ENCODE data around the gene APBA1.

APBA1 gene

GRCh38 chr9:69465473-69465872, 206.7 kb downstream of the APBA1 start:
- no peak for TF ChIP-seq ZNF274 (IDR thresholded peaks at IDR 0.05; ENCODE audit: low read depth, low read length)
- no peak overlapping the region for H3K4me3 ChIP-seq (ENCODE audit: low read length)

DNA sequence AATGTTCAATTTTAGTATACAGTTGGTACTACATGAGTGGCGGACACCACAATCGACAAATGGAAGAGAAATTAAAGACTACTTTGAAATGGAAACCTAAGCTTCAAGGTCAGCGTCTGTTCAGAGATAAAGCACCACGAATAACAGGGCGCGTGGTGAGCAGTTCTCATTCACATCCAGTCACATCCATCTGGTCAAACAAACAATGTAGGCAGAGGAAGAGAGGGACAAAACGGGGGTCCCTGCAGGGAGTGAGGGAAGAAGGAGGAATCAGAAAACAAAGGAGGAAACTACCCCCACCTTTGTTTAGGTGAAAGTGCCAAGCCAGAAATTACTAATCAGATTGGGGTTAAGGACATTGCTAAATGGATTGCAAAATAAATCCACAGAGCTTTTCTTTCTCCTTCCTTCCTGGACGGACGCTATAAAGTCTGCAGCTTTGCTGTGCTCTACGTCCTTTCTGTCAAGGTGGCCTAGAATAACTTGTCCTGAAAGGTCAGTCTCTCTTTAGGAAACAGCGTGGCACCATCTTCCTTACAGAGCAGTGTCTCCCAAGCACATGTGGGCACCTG, 208.6 kb downstream of the APBA1 start:
- no peak overlapping the region for H3K4me3 ChIP-seq (ENCODE audit: low read length)

GRCh38 chr9:69462394-69462793, 209.8 kb downstream of the APBA1 start:
- no peak for TF ChIP-seq ZNF274 (IDR thresholded peaks at IDR 0.05; ENCODE audit: low read depth, low read length)
- no peak overlapping the region for H3K4me3 ChIP-seq (ENCODE audit: low read length)

More for the DNA sequence above, 208.6 kb downstream of the APBA1 start:
- no peak for TF ChIP-seq ZNF274 (IDR thresholded peaks at IDR 0.05; ENCODE audit: low read depth, low read length)

DNA sequence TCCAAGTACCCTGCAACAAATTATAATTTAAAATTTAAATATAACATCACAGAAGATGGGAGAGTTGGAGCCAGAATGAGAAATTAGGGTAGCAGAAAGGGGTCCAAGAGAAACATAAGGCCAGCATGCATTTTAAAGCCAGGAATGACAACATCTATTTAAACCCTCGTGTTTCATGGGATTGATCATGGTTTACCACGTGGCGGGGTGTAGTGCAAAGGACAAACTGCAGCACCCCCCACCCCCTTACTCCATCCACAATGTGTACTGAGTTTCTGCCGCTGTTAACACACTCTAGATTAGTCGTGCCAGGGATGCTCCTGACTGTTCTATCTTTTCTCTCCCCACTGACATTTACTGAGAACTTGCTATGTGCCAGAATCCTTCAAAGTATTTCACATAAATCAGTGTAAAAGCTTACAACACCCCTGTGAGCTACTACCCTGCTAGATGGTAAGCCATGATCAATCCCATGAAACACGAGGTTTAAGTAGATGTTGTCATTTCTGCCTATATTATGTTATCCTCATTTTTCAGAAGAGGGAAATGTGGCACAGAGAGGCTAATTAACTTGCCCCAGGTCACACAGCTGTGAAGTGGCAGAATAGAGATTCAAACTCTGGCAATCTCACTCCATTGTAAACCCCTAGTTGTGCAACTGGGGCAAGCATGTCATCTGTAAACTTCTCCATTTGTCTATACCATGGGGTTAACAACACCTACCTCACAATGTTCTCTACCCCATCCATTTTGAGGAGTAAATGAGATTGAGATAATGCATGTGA, 210.9 kb downstream of the APBA1 start:
- no peak for TF ChIP-seq ZNF274 (IDR thresholded peaks at IDR 0.05; ENCODE audit: low read depth, low read length)
- no peak overlapping the region for H3K4me3 ChIP-seq (ENCODE audit: low read length)

DNA sequence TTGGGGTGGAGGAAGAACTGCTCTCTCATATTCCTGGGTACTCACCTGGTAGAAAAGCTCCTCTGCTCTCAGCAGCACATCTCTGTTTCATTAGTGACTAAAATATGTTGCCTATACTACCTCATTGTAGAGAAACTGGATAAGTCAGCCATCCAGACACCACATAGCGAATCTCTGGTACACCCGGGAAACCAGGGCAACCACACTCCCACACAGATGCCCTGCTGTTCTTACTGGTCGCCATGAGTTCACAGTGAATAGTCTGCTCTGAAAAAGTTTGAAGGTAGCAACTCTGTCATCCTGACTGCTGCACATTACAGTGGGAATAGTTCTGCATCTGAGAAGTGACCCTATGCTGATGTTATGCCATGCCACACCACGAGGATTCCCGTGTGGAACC, 212.2 kb downstream of the APBA1 start:
- no peak for TF ChIP-seq ZNF274 (IDR thresholded peaks at IDR 0.05; ENCODE audit: low read depth, low read length)
- no peak overlapping the region for H3K4me3 ChIP-seq (ENCODE audit: low read length)

DNA sequence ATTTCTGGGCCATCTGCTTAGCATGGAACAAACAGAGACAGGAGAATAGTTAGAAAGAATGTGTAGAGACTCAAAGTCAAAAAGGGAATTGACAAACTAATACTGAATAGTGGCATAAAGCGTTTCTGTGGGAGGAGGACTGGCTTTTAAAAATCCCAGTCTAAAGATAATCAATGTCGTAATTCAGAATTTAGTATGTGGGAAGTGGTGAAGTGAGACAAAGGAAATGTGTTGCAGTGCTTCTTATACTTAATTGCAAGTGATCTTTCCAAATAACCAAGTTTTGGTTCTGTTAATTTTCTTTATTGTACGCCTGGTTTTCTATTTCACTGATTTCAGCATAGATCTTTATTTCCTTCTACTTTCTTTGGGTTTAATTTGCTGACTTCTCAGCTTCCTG, 214.0 kb downstream of the APBA1 start:
- H3K4me3 ChIP-seq (ENCODE audit: low read length): no peak overlapping the region
- no peak for TF ChIP-seq ZNF274 (IDR thresholded peaks at IDR 0.05; ENCODE audit: low read depth, low read length)

DNA sequence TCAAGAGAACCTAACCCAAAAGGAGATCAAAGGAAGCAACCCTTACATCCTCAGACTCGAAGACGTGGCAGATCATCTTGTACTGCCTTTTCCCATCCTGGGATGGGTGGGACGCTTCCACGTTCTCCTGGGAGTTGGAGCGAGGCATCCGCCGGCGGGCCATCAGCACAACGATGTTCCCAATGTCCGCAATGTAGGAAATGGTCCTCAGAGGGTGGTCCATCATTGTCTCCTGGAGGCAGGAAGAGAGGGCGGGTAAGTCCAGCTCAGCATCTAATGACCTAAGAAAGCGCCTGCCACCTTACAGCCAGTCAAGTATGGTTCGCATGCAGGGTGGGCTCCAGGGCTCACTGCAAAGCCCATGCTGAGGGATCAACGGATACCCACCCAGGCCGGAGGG, 216.0 kb downstream of the APBA1 start:
- no peak overlapping the region for H3K4me3 ChIP-seq (ENCODE audit: low read length)
- TF ChIP-seq ZNF274 (IDR thresholded peaks at IDR 0.05; ENCODE audit: low read depth, low read length): no peak

GRCh38 chr9:69455311-69455710, 216.9 kb downstream of the APBA1 start:
- TF ChIP-seq ZNF274 (IDR thresholded peaks at IDR 0.05; ENCODE audit: low read depth, low read length): no peak
- H3K4me3 ChIP-seq (ENCODE audit: low read length): no peak overlapping the region

GRCh38 chr9:69454321-69454720, 217.8 kb downstream of the APBA1 start:
- no peak for TF ChIP-seq ZNF274 (IDR thresholded peaks at IDR 0.05; ENCODE audit: low read depth, low read length)
- no peak overlapping the region for H3K4me3 ChIP-seq (ENCODE audit: low read length)

DNA sequence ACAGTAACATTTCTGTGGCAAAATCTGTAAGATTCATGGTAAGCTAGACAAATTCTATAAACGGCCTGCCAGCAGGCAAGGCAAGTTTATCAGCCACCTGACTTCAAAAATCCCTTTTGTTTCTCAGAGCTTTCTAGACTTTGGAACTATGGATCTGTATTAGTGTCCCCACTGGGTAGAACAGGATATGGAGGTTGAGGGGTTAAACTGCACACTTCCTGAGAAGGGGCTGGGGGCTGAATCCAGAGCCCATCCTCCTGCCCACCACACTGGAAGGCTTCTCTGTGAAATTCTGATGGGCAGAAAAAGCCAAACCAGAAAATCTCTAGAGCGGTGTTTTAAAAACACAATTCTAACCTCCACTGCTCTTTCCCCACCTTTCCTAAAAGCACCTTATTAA, 218.4 kb downstream of the APBA1 start:
- no peak for TF ChIP-seq ZNF274 (IDR thresholded peaks at IDR 0.05; ENCODE audit: low read depth, low read length)
- no peak overlapping the region for H3K4me3 ChIP-seq (ENCODE audit: low read length)

DNA sequence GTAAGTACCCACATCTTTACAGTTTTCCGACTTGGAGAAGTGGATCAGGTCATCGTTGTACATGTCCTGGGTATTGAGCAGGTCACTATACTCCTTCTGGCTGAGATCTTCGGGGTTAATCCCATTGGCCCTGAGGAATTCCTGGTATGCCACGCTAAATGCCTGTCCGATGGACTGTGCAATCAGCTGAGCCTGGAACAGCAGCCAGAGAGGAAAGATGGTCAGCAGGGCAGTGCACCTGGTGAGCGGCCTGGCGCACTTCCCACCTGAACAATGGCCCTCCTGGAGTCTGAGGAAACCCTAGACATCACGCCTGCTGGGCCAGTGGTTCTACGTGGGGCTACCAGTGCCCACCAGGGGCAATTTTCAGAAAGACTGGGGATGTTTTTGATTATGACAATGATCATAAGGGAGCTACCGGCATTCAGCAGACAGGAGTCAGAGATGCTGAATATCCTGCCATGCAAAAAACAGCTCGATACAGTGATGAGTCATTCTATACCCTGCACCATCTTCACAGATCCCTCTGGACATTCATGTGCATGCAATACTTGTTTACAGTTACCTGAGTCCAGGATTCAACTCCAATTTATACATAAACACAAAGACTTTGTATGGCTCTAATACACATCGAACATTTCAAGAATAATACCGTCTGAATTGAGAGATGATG, 219.9 kb downstream of the APBA1 start:
- no peak for TF ChIP-seq ZNF274 (IDR thresholded peaks at IDR 0.05; ENCODE audit: low read depth, low read length)
- no peak overlapping the region for H3K4me3 ChIP-seq (ENCODE audit: low read length)

DNA sequence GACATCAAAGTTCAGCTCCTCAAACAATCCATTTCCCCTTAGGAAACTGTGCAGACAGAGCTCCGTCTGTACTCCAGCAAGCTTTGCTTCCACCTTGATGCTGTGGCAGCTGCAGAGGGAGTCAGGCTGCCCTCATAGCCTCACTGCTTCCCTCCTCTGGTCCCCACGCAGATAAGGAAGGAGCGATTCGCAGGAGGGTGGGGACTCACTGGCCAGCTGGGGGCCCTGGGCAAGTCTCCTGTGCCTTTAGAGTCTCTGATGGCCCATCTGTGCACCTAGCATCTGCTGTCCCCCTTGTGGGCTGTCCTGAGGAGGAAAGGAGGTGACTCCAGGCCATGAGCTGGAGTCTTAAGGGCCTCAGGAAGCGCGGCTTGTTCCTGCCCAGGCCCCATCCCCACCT, 225.7 kb downstream of the APBA1 start:
- no peak for TF ChIP-seq ZNF274 (IDR thresholded peaks at IDR 0.05; ENCODE audit: low read depth, low read length)
- no peak overlapping the region for H3K4me3 ChIP-seq (ENCODE audit: low read length)

DNA sequence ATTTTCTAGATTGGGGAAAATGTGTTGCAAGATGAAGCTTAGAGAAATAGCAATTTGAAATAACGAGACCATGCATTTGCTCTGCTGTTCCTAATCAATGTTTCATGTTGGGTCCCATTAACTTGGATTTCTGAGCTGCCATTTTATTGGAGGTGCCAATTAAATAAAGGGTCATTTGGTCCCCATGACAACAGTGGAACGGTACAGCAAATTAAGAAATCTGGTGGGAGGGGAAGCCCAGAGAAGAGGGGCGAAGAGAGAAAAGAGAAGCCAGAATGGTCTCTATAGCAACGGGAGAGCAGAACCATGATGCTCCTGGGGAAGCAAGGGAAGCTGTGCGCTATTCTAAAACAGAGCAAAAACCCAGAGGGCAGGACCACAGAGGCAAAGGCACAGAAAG, 226.9 kb downstream of the APBA1 start:
- no peak for TF ChIP-seq ZNF274 (IDR thresholded peaks at IDR 0.05; ENCODE audit: low read depth, low read length)
- no peak overlapping the region for H3K4me3 ChIP-seq (ENCODE audit: low read length)

DNA sequence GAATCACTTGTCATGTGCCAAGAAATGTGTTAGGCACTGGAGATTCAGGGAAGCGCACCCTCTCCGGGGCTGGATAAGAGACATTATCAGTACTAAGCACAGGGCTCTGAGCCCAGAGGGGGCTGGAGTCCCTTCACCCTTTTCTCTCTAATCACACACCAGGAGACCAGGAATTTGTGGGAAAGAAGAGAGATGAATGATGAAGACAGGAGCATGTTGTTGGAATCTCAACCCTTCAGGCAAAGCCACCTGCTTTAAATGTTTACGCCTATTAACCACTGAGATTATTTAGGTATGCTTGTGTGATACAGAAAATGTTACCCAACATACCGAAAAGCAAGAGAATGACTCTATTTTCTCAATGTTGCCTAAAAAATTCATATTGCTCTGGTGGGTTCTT, 227.4 kb downstream of the APBA1 start:
- TF ChIP-seq ZNF274 (IDR thresholded peaks at IDR 0.05; ENCODE audit: low read depth, low read length): no peak
- H3K4me3 ChIP-seq (ENCODE audit: low read length): no peak overlapping the region

DNA sequence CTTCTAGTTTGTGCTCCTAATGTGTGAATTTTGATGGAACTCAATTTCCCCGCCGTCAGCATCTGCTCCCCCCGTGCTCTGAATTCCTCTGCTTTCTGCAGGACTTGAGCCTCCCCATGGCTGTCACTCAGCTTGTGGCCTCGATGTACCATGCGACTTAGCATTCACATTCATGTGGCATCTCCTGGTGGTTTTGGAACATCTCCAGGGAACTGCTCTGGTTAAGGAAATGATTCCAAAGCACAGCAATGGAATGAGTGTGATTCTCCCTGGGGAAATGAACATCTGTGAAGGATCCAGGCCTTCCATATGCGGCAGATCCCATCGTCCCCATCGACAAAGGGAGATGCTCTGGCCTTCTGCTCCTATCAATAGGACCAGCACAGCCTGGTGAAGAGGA, 228.2 kb downstream of the APBA1 start:
- TF ChIP-seq ZNF274 (IDR thresholded peaks at IDR 0.05; ENCODE audit: low read depth, low read length): no peak
- H3K4me3 ChIP-seq (ENCODE audit: low read length): no peak overlapping the region

Measured in GM08714 (cell line).